NCI-H1105 treated with DMSO at 0.1 percent for 48 hours (cell line): ENCODE measurements around the gene CYP2B6.
"Not testable (repeated sequence)": the region's sequence is repeated elsewhere in the genome, so short reads cannot be mapped to it uniquely, and the experiment has no call there.

ENCODE experiments used
- DNase-seq: peaks from one replicate; lab custom pipeline; 2025; lab: John Stamatoyannopoulos, UW

Gene CYP2B6

DNA sequence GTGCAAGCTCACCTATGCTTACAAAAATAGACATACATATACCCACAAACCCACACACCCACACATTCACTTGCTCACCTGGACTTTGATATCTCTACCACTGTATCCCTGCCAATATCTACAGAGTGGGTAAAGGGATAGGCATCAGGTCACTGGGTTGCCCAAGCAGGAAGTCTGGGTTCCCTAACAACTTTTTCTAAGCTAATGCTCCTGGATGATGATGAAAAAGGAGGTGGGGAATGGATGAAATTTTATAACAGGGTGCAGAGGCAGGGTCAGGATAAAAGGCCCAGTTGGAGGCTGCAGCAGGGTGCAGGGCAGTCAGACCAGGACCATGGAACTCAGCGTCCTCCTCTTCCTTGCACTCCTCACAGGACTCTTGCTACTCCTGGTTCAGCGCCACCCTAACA, at the start of gene CYP2B6:
TSS of gene CYP2B6 (plus strand) at position 311 of the 410 bp plus-strand sequence. CDS start at position 335, 24 bp downstream.
- DNase-seq, result no peak

DNA sequence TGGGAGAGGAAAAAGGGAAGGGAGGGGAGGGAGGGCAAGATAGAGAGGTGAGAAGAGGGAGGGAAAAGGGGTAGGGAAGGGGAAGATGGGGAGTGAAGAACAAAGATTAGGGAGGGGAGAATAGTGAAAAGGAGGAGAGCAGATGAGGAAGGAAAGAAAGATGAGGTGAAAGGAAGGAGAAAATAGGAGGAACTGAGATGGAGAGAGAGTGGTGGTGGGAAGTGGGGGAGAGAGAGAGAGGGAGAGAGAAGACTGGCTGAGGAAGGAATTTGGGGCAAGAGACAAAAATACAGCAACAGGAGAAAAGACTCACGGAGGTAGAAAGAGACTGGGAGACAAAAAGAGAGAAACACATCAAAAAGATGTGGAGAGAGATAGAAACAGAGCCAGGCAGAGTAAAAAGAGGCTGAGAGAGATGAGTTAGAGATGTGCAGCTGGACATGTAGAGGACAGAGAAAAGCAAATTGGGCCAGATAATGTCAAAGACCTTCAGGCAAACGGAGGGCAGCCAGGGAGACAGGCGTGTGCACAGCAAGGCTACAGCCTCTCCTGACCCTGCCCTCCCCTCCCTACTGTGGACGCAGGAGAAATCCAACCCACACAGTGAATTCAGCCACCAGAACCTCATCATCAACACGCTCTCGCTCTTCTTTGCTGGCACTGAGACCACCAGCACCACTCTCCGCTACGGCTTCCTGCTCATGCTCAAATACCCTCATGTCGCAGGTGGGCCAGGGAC, 49.4 kb upstream of the CYP2B6 start:
- DNase-seq, result no peak

DNA sequence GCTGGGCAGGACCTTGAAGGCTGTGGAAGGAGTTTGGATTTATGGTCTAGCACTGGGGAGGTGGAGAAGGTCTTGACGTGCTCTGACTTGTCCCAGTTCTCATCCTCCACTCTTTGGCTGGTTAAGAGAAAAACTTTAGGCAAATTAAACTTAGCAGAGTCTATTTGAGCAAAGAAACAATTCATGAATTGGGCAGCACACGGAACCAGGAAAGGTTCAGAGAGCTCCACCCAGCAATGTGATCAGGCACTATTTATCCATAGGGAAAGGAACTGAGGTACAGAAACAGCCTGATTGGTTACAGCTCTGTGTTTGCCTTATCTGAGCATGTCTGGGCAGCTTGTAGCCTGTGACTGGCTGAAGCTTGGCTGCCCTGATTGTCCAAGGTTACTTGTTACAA, 45.4 kb upstream of the CYP2B6 start:
- DNase-seq, result no peak

DNA sequence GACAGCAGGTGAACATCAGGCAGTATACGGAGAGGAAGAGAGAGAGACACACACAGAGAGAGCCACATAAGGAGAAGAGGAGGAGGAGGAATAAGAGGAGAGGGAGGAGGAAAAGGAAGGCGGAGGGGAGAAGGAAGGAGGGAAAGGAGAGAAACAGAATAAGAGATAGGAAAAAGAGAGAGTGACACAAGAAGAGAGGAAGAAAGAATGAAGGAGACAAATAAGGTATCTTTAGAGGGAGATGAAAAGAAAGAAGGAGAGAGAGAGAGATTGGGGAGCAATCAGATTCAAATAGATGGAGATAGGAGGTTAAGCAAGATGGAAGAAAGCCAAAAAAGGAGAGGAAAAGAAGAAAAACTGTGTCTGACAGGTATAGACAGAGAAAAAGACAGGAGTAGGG, 44.0 kb upstream of the CYP2B6 start:
- no peak for DNase-seq

DNA sequence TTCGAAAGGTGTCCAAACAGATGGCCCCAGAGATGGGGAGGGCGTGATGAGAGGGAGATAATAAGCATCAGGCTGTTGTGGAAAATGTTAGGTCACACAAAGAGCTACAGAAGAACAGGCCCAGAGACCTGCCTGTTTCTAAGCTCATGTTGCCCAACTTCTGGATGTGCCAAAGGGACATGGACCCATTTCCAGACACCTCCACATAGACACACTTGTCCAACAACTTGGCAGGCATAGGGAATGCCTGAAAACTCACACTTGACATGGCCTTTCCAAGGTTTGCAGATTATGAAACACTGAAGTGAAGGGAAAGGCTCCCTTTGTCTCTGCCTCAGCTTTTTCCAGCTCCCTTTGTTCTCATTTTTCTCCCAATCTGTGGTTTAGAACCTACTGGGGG, 43.5 kb upstream of the CYP2B6 start:
- DNase-seq, result no peak

DNA sequence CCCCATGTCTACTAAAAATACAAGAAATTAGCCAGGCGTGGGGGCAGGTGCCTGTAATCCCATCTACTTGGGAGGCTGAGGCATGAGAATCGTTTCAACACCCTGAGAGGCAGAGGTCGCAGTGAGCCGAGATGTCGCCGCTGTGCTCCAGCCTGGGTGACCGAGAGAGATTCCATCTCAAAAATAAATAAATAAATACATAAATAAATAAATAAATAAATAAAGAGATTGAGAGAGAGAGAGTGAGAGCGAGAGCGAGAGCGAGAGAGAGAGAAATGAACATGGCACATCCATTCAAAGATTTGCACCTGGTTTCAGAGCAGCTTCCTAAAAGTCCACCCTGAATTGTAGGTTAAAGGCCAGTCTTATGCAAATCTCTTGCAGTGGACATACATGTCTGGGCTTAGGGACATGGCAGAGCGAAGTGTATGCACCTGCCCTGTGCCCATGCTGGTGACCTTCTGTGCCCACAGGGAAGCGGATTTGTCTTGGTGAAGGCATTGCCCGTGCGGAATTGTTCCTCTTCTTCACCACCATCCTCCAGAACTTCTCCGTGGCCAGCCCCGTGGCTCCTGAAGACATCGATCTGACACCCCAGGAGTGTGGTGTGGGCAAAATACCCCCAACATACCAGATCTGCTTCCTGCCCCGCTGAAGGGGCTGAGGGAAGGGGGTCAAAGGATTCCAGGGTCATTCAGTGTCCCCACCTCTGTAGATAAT, 42.3 kb upstream of the CYP2B6 start:
- DNase-seq, result no peak

DNA sequence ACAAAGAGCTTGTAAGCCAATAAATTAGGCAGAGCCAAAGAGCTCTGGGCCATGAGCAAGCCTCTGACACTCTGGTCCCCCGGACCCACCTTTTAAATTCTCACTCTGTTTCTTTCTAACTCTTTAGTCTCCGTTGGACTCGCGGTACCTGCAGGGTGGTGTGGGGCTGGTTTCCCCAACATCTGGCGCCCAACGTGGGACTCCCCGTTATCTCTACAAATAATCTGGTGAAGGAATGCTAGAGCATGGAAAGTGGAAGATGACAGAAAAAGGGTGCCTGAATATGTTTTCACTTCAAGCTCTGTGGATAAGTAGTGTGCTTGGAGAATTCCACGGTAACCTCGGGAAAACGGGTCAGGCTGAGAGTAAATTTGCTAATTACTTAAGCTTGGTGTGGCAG, 36.5 kb upstream of the CYP2B6 start:
- DNase-seq, result no peak

DNA sequence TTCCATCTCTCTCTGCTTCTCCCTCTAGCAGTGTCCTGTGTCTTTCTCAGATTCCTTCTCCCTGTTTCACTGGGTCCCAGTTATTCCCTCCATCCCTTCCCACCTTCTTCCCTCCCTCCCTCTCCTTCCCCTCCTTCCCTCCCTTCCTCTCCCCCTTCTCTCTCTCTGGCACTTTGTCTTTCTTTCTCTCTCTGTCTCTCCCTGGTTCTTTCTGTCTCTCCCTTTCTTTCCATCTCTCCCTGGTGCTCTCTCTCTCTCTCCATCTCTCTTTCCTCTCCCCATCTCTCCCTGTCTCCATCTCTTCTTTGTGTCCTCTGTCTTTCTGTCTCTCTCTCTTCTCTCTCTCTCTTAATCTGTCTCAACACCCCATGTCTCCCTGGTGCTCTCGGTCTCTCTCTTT, 31.7 kb upstream of the CYP2B6 start:
- no peak for DNase-seq

DNA sequence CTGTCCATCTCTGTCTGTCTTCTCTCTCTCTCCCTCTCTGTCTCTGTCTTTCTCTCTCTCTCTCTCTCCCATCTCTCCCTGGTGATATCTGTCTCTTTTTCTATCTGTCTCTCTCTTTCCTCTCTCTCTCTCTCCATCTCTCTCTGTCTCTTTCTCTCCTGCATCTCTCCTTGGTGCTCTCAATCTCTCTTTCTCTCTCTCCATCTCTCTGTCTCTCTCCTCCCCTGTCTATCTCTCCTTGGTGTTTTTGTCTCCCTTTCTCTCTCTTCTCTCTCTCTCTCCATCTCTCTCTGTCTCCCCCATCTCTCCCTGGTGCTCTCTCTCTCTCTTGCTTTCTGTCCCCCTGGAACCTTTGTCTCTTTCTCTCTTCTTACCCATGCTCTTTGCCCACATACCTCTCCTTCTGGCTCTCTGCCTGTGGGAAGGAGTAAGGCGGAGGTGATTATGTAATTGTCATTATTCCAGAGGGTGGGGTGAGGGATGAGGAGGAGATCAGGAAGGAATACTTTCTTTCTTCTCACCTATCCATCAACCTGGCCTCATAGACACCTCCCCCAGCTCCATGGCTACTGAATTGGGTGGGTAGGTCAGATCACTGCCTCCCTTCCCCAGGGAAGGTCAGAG, 30.9 kb upstream of the CYP2B6 start:
- no peak for DNase-seq

DNA sequence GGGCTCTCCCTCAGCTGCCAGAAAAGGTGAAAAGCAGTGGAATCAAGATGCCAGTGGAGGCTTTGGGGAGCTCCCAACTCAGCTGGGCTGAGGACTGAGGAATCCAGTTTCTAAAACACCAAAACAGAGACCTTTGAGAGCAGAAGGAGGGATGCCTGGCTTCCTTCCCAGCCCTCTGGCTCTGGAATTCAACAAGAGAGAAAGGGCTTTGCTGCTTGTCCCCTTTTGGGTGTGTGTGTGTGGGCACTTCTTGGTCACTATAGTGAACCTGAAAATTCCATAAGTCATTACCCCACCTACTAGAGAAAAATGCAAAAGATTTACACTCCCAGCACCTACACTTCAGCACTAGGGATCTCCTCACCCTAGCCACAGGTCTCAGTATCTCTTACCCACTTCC, 30.3 kb upstream of the CYP2B6 start:
- no peak for DNase-seq

DNA sequence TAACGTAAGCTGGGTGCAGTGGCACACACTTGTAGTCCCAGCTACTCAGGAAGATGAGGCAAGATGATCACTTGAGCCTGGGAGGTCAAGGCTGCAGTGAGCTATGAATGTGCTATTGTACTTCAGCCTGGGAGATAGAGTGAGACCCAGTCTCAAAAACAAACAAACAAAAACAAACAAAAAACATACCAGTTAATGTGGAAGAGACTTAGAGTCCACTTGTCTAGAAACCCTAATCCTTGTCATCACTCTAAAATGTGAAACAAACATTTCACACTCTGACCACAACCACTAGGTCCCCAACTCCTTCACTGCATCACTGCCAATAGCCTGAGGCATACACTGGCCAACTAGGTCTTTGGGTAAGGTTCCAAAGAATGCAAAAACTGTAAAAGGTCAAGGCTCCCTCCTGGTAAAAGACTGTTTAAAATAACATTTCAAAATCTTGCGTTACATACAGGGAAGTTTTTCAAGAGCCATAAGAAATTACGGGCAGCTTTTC, 28.6 kb upstream of the CYP2B6 start:
- DNase-seq, result no peak

DNA sequence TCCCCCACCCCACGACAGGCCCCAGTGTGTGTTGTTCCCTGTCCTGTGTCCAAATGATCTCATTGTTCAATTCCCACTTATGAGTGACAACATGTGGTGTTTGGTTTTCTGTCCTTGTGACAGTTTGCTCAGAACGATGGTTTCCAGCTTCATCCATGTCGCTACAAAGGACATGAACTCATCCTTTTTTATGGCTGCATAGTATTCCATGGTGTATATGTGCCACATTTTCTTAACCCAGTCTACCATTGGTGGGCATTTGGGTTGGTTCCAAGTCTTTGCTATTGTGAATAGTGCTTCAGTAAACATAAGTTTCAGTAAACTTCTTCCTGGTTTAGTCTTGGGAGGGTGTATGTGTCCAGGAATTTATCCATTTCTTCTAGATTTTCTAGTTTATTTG, 26.7 kb upstream of the CYP2B6 start:
- not testable (repeated sequence) for DNase-seq

DNA sequence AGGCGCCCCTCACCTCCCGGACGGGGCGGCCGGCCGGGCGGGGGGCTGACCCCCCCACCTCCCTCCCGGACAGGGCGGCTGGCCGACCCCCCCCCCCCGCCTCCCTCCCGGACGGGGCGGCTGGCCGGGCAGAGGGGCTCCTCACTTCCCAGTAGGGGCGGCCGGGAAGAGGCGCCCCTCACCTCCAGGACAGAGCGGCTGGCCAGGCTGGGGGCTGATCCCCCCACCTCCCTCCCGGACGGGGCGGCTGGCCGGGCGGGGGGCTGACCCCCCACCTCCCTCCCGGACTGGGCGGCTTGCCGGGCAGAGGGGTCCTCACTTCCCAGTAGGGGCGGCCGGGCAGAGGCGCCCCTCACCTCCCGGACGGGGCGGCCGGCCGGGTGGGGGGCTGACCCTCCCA, 25.7 kb upstream of the CYP2B6 start:
- not testable (repeated sequence) for DNase-seq

DNA sequence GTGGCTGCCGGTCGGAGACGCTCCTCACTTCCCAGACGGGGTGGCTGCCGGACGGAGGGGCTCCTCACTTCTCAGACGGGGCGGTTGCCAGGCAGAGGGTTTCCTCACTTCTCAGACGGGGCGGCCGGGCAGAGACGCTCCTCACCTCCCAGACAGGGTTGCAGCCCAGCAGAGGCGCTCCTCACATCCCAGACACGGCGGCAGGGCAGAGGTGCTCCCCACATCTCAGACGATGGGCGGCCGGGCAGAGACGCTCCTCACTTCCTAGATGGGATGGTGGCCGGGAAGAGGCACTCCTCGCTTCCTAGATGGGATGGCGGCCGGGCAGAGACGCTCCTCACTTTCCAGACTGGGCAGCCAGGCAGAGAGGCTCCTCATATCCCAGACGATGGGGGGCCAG, 24.5 kb upstream of the CYP2B6 start:
- DNase-seq, result not testable (repeated sequence)

DNA sequence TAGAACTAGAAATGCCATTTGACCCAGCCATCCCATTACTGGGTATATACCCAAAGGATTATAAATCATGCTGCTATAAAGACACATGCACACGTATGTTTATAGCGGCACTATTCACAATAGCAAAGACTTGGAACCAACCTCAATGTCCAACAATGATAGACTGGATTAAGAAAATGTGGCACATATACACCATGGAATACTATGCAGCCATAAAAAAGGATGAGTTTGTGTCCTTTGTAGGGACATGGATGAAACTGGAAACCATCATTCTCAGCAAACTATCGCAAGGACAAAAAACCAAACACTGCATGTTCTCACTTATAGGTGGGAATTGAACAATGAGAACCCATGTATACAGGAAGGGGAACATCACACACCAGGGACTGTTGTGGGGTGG, 23.0 kb upstream of the CYP2B6 start:
- not testable (repeated sequence) for DNase-seq

DNA sequence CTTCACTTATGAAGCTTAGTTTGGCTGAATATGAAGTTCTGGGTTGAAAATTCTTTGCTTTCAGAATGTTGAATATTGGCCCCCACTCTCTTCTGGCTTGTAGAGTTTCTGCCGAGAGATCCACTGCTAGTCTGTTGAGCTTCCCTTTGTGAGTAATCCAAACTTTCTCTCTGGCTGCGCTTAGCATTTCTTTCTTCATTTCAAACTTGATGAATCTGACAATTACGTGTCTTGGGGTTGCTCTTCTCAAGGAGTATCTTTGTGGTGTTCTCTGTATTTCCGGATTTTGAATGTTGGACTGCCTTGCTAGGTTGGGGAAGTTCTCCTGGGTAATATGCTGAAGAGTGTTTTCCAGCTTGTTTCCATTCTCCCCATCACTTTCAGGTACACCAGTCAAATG, 21.4 kb upstream of the CYP2B6 start:
- DNase-seq, result not testable (repeated sequence)

DNA sequence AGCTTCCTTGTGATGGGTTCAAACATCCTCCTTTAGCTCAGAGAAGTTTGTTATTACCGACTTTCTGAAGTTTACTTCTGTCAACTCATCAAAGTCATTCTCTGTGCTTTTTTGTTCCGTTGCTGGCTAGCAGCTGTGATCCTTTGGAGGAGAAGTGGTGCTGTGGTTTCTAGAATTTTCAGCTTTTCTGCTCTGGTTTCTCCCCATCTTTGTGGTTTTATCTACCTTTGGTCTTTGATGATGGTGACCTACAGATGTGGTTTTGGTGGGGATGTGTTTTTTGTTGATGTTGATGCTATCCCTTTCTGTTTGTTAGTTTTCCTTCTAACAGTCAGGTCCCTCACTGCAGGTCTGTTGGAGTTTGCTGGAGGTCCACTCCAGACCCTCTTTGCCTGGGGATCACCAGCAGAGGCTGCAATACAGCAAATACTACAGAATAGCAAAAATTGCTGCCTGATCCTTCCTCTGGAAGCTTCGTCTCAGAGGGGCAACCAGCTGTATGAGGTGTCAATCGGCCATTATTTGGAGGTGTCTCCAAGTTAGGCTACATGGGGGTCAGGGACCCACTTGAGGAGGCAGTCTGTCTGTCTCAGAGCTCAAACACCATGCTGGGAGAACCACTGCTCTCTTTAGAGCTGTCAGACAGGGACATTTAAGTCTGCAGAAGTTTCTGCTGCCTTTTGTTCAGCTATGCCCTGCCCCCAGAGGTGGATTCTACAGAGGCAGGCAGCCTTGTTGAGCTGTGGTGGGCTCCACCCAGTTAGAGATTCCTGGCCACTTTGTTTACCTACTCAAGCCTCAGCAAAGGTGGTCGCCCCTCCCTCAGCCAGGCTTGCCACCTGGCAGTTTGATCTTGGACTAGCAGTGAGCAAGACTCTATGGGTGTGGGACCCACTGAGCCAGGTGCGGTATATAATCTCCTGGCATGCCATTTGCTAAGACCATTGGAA, 20.4 kb upstream of the CYP2B6 start:
- not testable (repeated sequence) for DNase-seq

DNA sequence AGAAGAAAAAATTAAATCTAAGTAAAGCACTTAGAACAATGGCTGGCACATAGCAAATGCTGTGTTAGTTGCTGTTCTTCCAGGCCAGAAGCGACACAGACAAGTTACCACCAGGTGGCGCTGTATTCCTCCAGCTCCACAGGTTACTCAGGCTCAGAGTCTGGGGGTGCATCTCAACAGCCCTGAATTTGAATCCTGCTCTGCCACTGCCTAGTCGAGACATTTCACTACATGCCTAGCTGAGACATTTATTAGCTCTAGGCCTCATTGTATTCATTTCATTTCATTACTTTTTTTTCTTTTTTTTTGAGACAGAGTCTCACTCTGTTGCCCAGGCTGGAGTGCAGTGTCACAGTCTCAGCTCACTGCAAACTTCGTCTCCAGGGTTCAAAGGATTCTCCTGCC, 16.4 kb upstream of the CYP2B6 start:
- peak; percentile 57 for DNase-seq

DNA sequence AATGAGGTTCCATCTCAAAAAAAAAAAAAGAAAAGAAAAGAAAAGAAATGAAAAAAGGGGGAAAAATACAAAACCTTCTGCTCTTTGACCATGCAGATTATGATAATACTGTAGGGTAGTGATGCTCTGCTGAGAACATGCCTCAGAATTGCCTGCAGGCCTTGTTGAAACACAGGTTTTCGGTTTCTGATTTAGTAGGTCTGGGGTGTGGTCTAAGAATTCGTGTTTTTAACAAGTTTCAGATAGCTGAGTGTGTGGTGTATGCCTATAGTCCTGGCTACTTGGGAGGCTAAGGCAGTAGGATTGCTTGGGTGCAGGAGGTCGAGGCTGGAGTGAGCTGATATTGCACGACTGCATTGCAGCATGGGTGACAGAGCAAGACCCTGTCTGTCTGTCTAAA, 14.9 kb upstream of the CYP2B6 start:
- DNase-seq, result no peak

DNA sequence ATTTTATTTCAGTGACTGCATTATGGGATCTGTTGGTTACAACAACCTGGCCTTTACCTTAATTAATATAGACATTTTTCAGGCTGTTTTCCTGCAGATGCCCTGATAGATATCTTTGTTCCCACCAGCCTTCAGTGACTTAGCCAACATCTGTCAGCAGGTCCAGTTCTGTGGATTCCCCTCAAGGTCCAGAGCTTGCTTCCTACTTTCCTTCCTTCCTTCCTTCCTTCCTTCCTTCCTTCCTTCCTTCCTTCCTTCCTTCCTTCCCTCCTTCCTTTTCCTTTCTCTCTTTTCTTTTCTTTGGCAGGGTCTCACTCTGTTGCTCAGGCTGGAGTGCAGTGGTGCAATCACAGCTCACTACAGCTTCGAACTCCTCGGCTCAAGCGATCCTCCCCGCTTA, 14.4 kb upstream of the CYP2B6 start:
- DNase-seq, result no peak

DNA sequence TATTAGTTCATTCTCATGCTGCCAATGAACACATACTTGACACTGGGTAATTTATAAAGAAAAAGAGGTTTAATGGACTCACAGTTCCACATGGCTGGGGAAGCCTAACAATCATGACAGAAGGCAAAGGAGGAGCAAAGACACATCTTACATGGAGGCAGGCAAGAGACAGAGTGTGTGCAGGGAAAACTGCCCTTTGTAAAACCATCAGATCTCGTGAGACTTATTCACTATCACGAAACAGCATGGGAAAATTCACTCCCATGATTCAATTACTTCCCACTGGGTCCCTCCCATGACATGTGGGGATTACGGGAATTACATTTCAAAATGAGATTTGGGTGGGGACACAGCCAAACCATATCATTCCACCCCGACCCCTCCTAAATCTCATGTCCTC, 11.3 kb upstream of the CYP2B6 start:
- not testable (repeated sequence) for DNase-seq
